HCT116 (cell line): ENCODE results near the gene AXIN1.

ENCODE experiments used
- CTCF ChIP-seq, 3 experiments: fragments of 200-600 bp in 1 of 3; sonication (generic) in 1 of 3; IDR thresholded peaks in 2 of 3; conservative IDR thresholded peaks in 1 of 3; 2 replicates each; pipeline ENCODE4 v1.5.1; 2012 to 2017; ENCODE audit warnings: low read depth in 2 of 3, low read length in 2 of 3, antibody characterized with exemption in 1 of 3, borderline replicate concordance in 1 of 3, control low read depth in 1 of 3, mild to moderate bottlenecking in 1 of 3, mixed read lengths in 1 of 3, mixed run types in 1 of 3, moderate library complexity in 1 of 3; ENCODE audit not compliant: insufficient read depth in 1 of 3
- EZH2 ChIP-seq: fragments of 200-600 bp; sonication (generic); IDR thresholded peaks from 2 replicates; pipeline ENCODE4 v1.6.1; 2017; ENCODE audit warnings: antibody characterized with exemption, mixed run types
- POLR2A ChIP-seq: IDR thresholded peaks from 2 replicates; pipeline ENCODE4 v1.7.0; 2011; ENCODE audit warnings: borderline replicate concordance; ENCODE audit not compliant: insufficient read depth, insufficient read length; ENCODE audit errors: extremely low read depth
- POLR2AphosphoS5 ChIP-seq: IDR thresholded peaks from 2 replicates; pipeline ENCODE4 v1.6.1; 2011; ENCODE audit warnings: mild to moderate bottlenecking, low read depth, low read length, moderate library complexity

GRCh38 chr16:397736-398332, 45.3 kb upstream of the AXIN1 start:
- TF ChIP-seq CTCF (IDR thresholded peaks at IDR 0.05 in 2 of 3, conservative IDR thresholded peaks at IDR 0.05 in 1 of 3; ENCODE audit: borderline replicate concordance in 1 of 3, insufficient read depth in 1 of 3, low read depth in 2 of 3, low read length in 2 of 3), result peak in 2 of 3 experiments; percentile 33 to 35; a peak in 4 of 6 replicates
- no peak for TF ChIP-seq POLR2AphosphoS5
- TF ChIP-seq EZH2, result no peak
- no peak for TF ChIP-seq POLR2A
